ENCODE data around the gene NBL1. TPM values are rescaled to one million over a fixed set of nuclear protein-coding genes. Genes with fewer than 3 reads are reported as not detected.

NBL1 gene
- total and polyA plus RNA-seq, 2 of the 4 experiments (the other 2 are of a cell fraction): 14.0 to 54.2 TPM

GRCh38 chr1:19632211-19632610, 11.9 kb upstream of the NBL1 start:
- ATAC-seq (ENCODE audit: low read depth) (no peak), DNase-seq (no peak)
- BruUV-seq (replicated peaks): no TSS peak
- no peak overlapping the region for H2AK9ac ChIP-seq (replicated peaks; ENCODE audit: low read depth, low read length, poor library complexity)
- H2AK5ac ChIP-seq (ENCODE audit: low read depth, low read length): no peak overlapping the region
- no peak overlapping the region for H3K14ac ChIP-seq (replicated peaks; ENCODE audit: low read depth, low read length)
- no peak overlapping the region for H3K9ac ChIP-seq (ENCODE audit: low read depth, low read length)
- no CpG with 5 or more reads among the region's 2 CpGs for WGBS, 2 experiments (ENCODE audit: extremely low coverage in 2 of 2, insufficient read length in 1 of 2)
- no peak overlapping the region for H2BK15ac ChIP-seq (ENCODE audit: low read depth, low read length)
- H3K4me3 ChIP-seq (ENCODE audit: insufficient read depth, low read depth, low read length): no peak overlapping the region
- no peak overlapping the region for H3K4ac ChIP-seq (ENCODE audit: low read depth, low read length)
- no peak overlapping the region for H2AFZ ChIP-seq (replicated peaks; ENCODE audit: low read length, poor library complexity)
- peaks cover 7% of the 10 kb centered on the region for H3K36me3 ChIP-seq (ENCODE audit: control insufficient read depth, insufficient read depth, low read length)
- no peak overlapping the region for H4K5ac ChIP-seq (ENCODE audit: low read depth, low read length)
- H4K91ac ChIP-seq (ENCODE audit: insufficient read depth, low read depth, low read length): no peak overlapping the region
- no peaks in the 10 kb centered on the region for H3K4me1 ChIP-seq (ENCODE audit: control insufficient read depth, insufficient read depth, low read length)
- H2BK20ac ChIP-seq (ENCODE audit: low read depth, low read length): no peak overlapping the region
- no peak overlapping the region for H2BK120ac ChIP-seq (ENCODE audit: low read depth, low read length)
- no peak for TF ChIP-seq USF2 (IDR thresholded peaks at IDR 0.05; ENCODE audit: low read depth, low read length)
- no peak for TF ChIP-seq BHLHE40 (IDR thresholded peaks at IDR 0.05; ENCODE audit: low read depth, low read length)
- no peak for TF ChIP-seq CEBPB (IDR thresholded peaks at IDR 0.05; ENCODE audit: low read depth, low read length)
- TF ChIP-seq RCOR1 (IDR thresholded peaks at IDR 0.05; ENCODE audit: insufficient replicate concordance, low read length): no peak
- TF ChIP-seq RAD21 (IDR thresholded peaks at IDR 0.05; ENCODE audit: low read length): no peak
- no peak for TF ChIP-seq FOS (IDR thresholded peaks at IDR 0.05; ENCODE audit: low read depth, low read length)
- TF ChIP-seq MAZ (IDR thresholded peaks at IDR 0.05; ENCODE audit: borderline replicate concordance, low read depth, low read length): no peak
- ChIA-PET POLR2A (ENCODE audit: unreplicated experiment) (interaction anchor here (0.7 kb wide), 1 partner anchor 1979 kb away, joined by 9 read pairs; no protein-coding TSS in a partner anchor), CTCF (no interaction called here)
- H4K8ac ChIP-seq (ENCODE audit: low read depth in 2 of 2, low read length in 2 of 2): no peak overlapping the region
- H3K18ac ChIP-seq (ENCODE audit: low read depth, low read length): no peak overlapping the region
- no peaks in the 10 kb centered on the region for H3K9me3 ChIP-seq (ENCODE audit: control insufficient read depth, insufficient read depth, low read length)
- H3K23ac ChIP-seq (ENCODE audit: low read depth, low read length): 0 out of 2 replicates have a peak overlapping the region, but pooled peaks have one; percentile 24
- no peak overlapping the region for H3K4me2 ChIP-seq (ENCODE audit: low read depth, low read length)
- no peaks in the 10 kb centered on the region for H3K79me1 ChIP-seq (ENCODE audit: low read depth in 1 of 2, low read length in 2 of 2)
- H3K56ac ChIP-seq (ENCODE audit: extremely low read depth, insufficient read depth, low read length): no peak overlapping the region
- H2BK5ac ChIP-seq (ENCODE audit: low read depth, low read length, poor library complexity, severe bottlenecking): no peak overlapping the region
- H3K27ac ChIP-seq (ENCODE audit: insufficient read depth, low read length): no peak overlapping the region
- no peaks in the 10 kb centered on the region for H3K9me1 ChIP-seq (ENCODE audit: insufficient read depth, low read length)
- H4K20me1 ChIP-seq (ENCODE audit: insufficient read depth, low read length): no peaks in the 10 kb centered on the region
- dilution Hi-C loops (cut with HindIII; ENCODE audit: low sequenced_read_pairs, unreplicated experiment) (no loop called here), in situ Hi-C loops (cut with MboI; ENCODE audit: low sequenced_read_pairs) (no loop called here), intact Hi-C loops (cut with micrococcal nuclease) (no loop called here)
- no peaks in the 10 kb centered on the region for H3K27me3 ChIP-seq (ENCODE audit: control insufficient read depth, insufficient read depth, low read length)

Measured in IMR-90 (cell line).